Tibial nerve (tissue), 4 donors: ENCODE data around the gene DGKD. TPM values are rescaled to one million over a fixed set of nuclear protein-coding genes. Genes with fewer than 3 reads are reported as not detected.

Experiments used
- DNase-seq, 2 donors: peaks; one replicate each; pipeline ENCODE4 v3.0.0-alpha.2; 2019; ENCODE audit warnings: low spot score in 2 of 2
- H3K27ac ChIP-seq, 4 donors: fragments of 200-600 bp; sonication (generic) in 3 of 4; one replicate each; pipeline ENCODE4 v1.5.1; 2017 to 2019; ENCODE audit warnings: mild to moderate bottlenecking in 1 of 4
- H3K27me3 ChIP-seq, 2 donors: fragments of 200-600 bp; sonication (generic) in 1 of 2; one replicate each; pipeline versions ENCODE4 v1.5.1 to v1.6.0; 2017 to 2019
- H3K36me3 ChIP-seq, 3 donors: fragments of 200-600 bp; sonication (generic); one replicate each; pipeline ENCODE4 v1.5.1; 2018 to 2019
- H3K4me1 ChIP-seq, 4 donors: fragments of 200-600 bp; sonication (generic) in 3 of 4; one replicate each; pipeline ENCODE4 v1.5.1; 2017 to 2019
- H3K4me3 ChIP-seq, 4 donors: fragments of 200-600 bp; sonication (generic) in 3 of 4; one replicate each; pipeline ENCODE4 v1.5.1; 2017 to 2019; ENCODE audit warnings: mild to moderate bottlenecking in 1 of 4, moderate library complexity in 1 of 4
- H3K9me3 ChIP-seq, 4 donors: fragments of 200-600 bp; sonication (generic) in 3 of 4; one replicate each; pipeline ENCODE4 v1.5.1; 2017 to 2019
- CTCF ChIP-seq, 5 experiments: fragments of 200-600 bp in 3 of 5; fragments of 450-650 bp in 2 of 5; sonication (generic) in 3 of 5; IDR thresholded peaks; one replicate each; pipeline ENCODE4 v1.5.1; 2016 to 2019; ENCODE audit warnings: antibody characterized with exemption in 5 of 5, mild to moderate bottlenecking in 3 of 5, moderate library complexity in 2 of 5
- EP300 ChIP-seq, 2 donors: sonication (generic); formaldehyde crosslinking; IDR thresholded peaks; one replicate each; pipeline ENCODE4 v1.6.1; 2017; ENCODE audit warnings: antibody characterized with exemption in 2 of 2, mild to moderate bottlenecking in 1 of 2
- POLR2A ChIP-seq, 2 donors: fragments of 450-650 bp; IDR thresholded peaks; one replicate each; pipeline ENCODE4 v1.6.1; 2017; ENCODE audit warnings: antibody characterized with exemption in 2 of 2, mild to moderate bottlenecking in 2 of 2, moderate library complexity in 2 of 2
- WGBS, 2 donors: methylation state at CpG; one replicate each; pipeline ENCODE4 v1.1.5; 2018; 5-methylcytosine and 5-hydroxymethylcytosine counted together
- total RNA-seq, 4 donors: library from RNA; depleted of rRNA; stranded (reverse); fragments of >200 nt; gene quantifications; one replicate each; pipeline ENCODE4 v1.1.0, GENCODE V29; 2016

The DGKD gene
- total RNA-seq, 4 donors from 2014 or later: 6.5 to 11.7 (median 7.4) TPM

GRCh38 chr2:233426619-233427342, 72.5 kb downstream of the DGKD start:
- no peak for TF ChIP-seq EP300 (IDR thresholded peaks at IDR 0.05)
- TF ChIP-seq POLR2A (IDR thresholded peaks at IDR 0.05): no peak
- no peak for TF ChIP-seq CTCF (IDR thresholded peaks at IDR 0.05)
- Histone ChIP-seq H3K9me3 (peaks cover 0 to 4% (median 0%) of the 10 kb centered on the region in 4 donors), H3K36me3 (peaks cover 0 to 5% (median 0%) of the 10 kb centered on the region in 3 donors), H3K4me3 (no peak overlapping the region), H3K27ac (no peak overlapping the region), H3K27me3 (no peaks in the 10 kb centered on the region), H3K4me1 (peaks cover 0 to 6% (median 0%) of the 10 kb centered on the region in 4 donors)
- no peak for DNase-seq
- WGBS, 2 donors: 74 to 85% methylated on average over 7 of the region's 7 CpGs

- 94 to 95% methylated on average over 3 of the region's 3 CpGs for WGBS, 2 donors
- no peaks in the 10 kb centered on the region for H3K27me3 ChIP-seq
- no peak overlapping the region for H3K4me3 ChIP-seq
- H3K36me3 ChIP-seq: peaks cover 0 to 5% (median 0%) of the 10 kb centered on the region in 3 donors
- no peaks in the 10 kb centered on the region for H3K4me1 ChIP-seq
- H3K9me3 ChIP-seq: peaks cover 0 to 4% (median 0%) of the 10 kb centered on the region in 4 donors
- DNase-seq: no peak
- H3K27ac ChIP-seq: no peak overlapping the region
- TF ChIP-seq EP300 (IDR thresholded peaks at IDR 0.05) (no peak), POLR2A (IDR thresholded peaks at IDR 0.05) (no peak), CTCF (IDR thresholded peaks at IDR 0.05) (no peak)
Observed at GRCh38 chr2:233428008-233428407, 73.7 kb downstream of the DGKD start.

GRCh38 chr2:233428438-233428837, 74.1 kb downstream of the DGKD start:
- H3K36me3 ChIP-seq: peaks cover 0 to 5% (median 0%) of the 10 kb centered on the region in 3 donors
- DNase-seq: no peak
- no peak overlapping the region for H3K4me3 ChIP-seq
- WGBS, 2 donors: 97 to 98% methylated on average over 7 of the region's 7 CpGs
- TF ChIP-seq POLR2A (IDR thresholded peaks at IDR 0.05) (no peak), EP300 (IDR thresholded peaks at IDR 0.05) (no peak), CTCF (IDR thresholded peaks at IDR 0.05) (no peak)
- H3K4me1 ChIP-seq: no peaks in the 10 kb centered on the region
- no peak overlapping the region for H3K27ac ChIP-seq
- peaks cover 0 to 4% (median 0%) of the 10 kb centered on the region in 4 donors for H3K9me3 ChIP-seq
- H3K27me3 ChIP-seq: no peaks in the 10 kb centered on the region

- Histone ChIP-seq H3K4me3 (no peak overlapping the region), H3K9me3 (peaks cover 0 to 4% (median 0%) of the 10 kb centered on the region in 4 donors), H3K36me3 (peaks cover 0 to 3% (median 0%) of the 10 kb centered on the region in 3 donors), H3K27me3 (no peaks in the 10 kb centered on the region), H3K4me1 (no peaks in the 10 kb centered on the region), H3K27ac (no peak overlapping the region)
- TF ChIP-seq EP300 (IDR thresholded peaks at IDR 0.05): no peak
- no peak for TF ChIP-seq CTCF (IDR thresholded peaks at IDR 0.05)
- TF ChIP-seq POLR2A (IDR thresholded peaks at IDR 0.05): no peak
- DNase-seq: no peak
- 86 to 92% methylated on average over 20 of the region's 20 CpGs for WGBS, 2 donors
Observed at GRCh38 chr2:233429175-233429897, 75.0 kb downstream of the DGKD start.

GRCh38 chr2:233430081-233430480, 75.8 kb downstream of the DGKD start:
- Histone ChIP-seq H3K27ac (no peak overlapping the region), H3K9me3 (peaks cover 0 to 4% (median 0%) of the 10 kb centered on the region in 4 donors), H3K27me3 (no peaks in the 10 kb centered on the region), H3K4me3 (no peak overlapping the region), H3K4me1 (no peaks in the 10 kb centered on the region), H3K36me3 (no peaks in the 10 kb centered on the region)
- WGBS, 2 donors: 59 to 64% methylated on average over 4 of the region's 4 CpGs
- TF ChIP-seq EP300 (IDR thresholded peaks at IDR 0.05) (no peak), CTCF (IDR thresholded peaks at IDR 0.05) (no peak), POLR2A (IDR thresholded peaks at IDR 0.05) (no peak)
- no peak for DNase-seq
